Esophagus squamous epithelium (tissue), 5 donors: ENCODE results near the gene SMARCA4. TPM values are rescaled to one million over a fixed set of nuclear protein-coding genes. Genes with fewer than 3 reads are reported as not detected.

ENCODE experiments used
- DNase-seq: peaks from one replicate; lab custom pipeline; 2025; lab: John Stamatoyannopoulos, UW
- H3K27ac ChIP-seq, 4 donors: fragments of 200-600 bp; sonication (generic); one replicate each; pipeline ENCODE4 v1.5.1; 2016 to 2019; ENCODE audit warnings: mild to moderate bottlenecking in 1 of 4
- H3K27me3 ChIP-seq, 4 donors: fragments of 200-600 bp; sonication (generic); 1 replicate in 3 of 4; 2 replicates in 1 of 4; pipeline versions ENCODE4 v1.5.1 to v1.6.0; 2017 to 2021; ENCODE audit warnings: antibody characterized with exemption in 1 of 4
- H3K36me3 ChIP-seq, 3 donors: fragments of 200-600 bp; sonication (generic); one replicate each; pipeline ENCODE4 v1.5.1; 2016 to 2019
- H3K4me1 ChIP-seq, 3 donors: fragments of 200-600 bp; sonication (generic); one replicate each; pipeline ENCODE4 v1.5.1; 2017 to 2019
- H3K4me3 ChIP-seq, 4 donors: fragments of 200-600 bp; sonication (generic); 1 replicate in 3 of 4; 2 replicates in 1 of 4; pipeline ENCODE4 v1.5.1; 2016 to 2019; ENCODE audit warnings: mild to moderate bottlenecking in 2 of 4, moderate library complexity in 1 of 4
- H3K9me3 ChIP-seq, 3 donors: fragments of 200-600 bp; sonication (generic); one replicate each; pipeline ENCODE4 v1.5.1; 2016 to 2019
- CTCF ChIP-seq, 6 experiments: fragments of 450-650 bp in 4 of 6; fragments of 200-600 bp in 2 of 6; sonication (generic) in 2 of 6; IDR thresholded peaks; one replicate each; pipeline ENCODE4 v1.5.1; 2016 to 2019; ENCODE audit warnings: antibody characterized with exemption in 6 of 6, mild to moderate bottlenecking in 4 of 6, moderate library complexity in 4 of 6
- POLR2A ChIP-seq, 4 donors: fragments of 450-650 bp; IDR thresholded peaks; one replicate each; pipeline ENCODE4 v1.6.1; 2017; ENCODE audit warnings: antibody characterized with exemption in 4 of 4, mild to moderate bottlenecking in 4 of 4, moderate library complexity in 3 of 4
- WGBS, 2 donors: methylation state at CpG; one replicate each; pipeline ENCODE4 v1.1.5; 2018; 5-methylcytosine and 5-hydroxymethylcytosine counted together
- intact Hi-C: fragments of 100-400 bp; cut with DNase I; formaldehyde crosslinking; loops from one replicate; pipeline ENCODE4 v1.15.0; 2022
- total RNA-seq, 4 donors: library from RNA; depleted of rRNA; stranded (reverse); fragments of >200 nt; gene quantifications; one replicate each; pipeline ENCODE4 v1.1.0, GENCODE V29; 2016
- donor health status: DM: yes; HTN: yes; CAD: no.

Gene SMARCA4
- total RNA-seq, 4 donors from 2014 or later = 62.8 to 142 (median 93.4) TPM

- no peaks in the 10 kb centered on the region for H3K27me3 ChIP-seq
- H3K9me3 ChIP-seq = no peaks in the 10 kb centered on the region
- no peak for TF ChIP-seq CTCF (IDR thresholded peaks at IDR 0.05)
- TF ChIP-seq POLR2A (IDR thresholded peaks at IDR 0.05) = no peak
- DNase-seq = no peak
- no peak overlapping the region for H3K27ac ChIP-seq
- H3K4me1 ChIP-seq = peaks cover 4 to 9% (median 6%) of the 10 kb centered on the region in 3 donors
- intact Hi-C loops = no loop called here
- peaks cover 17 to 94% (median 31%) of the 10 kb centered on the region in 3 donors for H3K36me3 ChIP-seq
- WGBS, 2 donors = 83 to 91% methylated on average over 9 to 10 of the region's 13 CpGs
- H3K4me3 ChIP-seq = no peak overlapping the region
Measured at GRCh38 chr19:10922638-10923014, 38.2 kb upstream of the SMARCA4 start.

GRCh38 chr19:10923260-10924112, 37.3 kb upstream of the SMARCA4 start:
- intact Hi-C loops = no loop called here
- Histone ChIP-seq H3K27ac (no peak overlapping the region), H3K4me1 (peaks cover 7 to 13% (median 10%) of the 10 kb centered on the region in 3 donors), H3K36me3 (peaks cover 17 to 86% (median 31%) of the 10 kb centered on the region in 3 donors), H3K9me3 (no peaks in the 10 kb centered on the region), H3K27me3 (no peaks in the 10 kb centered on the region), H3K4me3 (no peak overlapping the region)
- 83% methylated on average over 3 of the region's 29 CpGs; no CpG with 5 or more reads in 1 of the 2 donors for WGBS, 2 donors
- no peak for DNase-seq
- TF ChIP-seq POLR2A (IDR thresholded peaks at IDR 0.05) (no peak), CTCF (IDR thresholded peaks at IDR 0.05) (no peak)

- Histone ChIP-seq H3K36me3 (peaks cover 12 to 75% (median 31%) of the 10 kb centered on the region in 3 donors), H3K4me3 (no peak overlapping the region), H3K27me3 (no peaks in the 10 kb centered on the region), H3K9me3 (no peaks in the 10 kb centered on the region), H3K4me1 (peaks cover 12 to 20% (median 17%) of the 10 kb centered on the region in 3 donors), H3K27ac (no peak overlapping the region)
- no peak for TF ChIP-seq POLR2A (IDR thresholded peaks at IDR 0.05)
- TF ChIP-seq CTCF (IDR thresholded peaks at IDR 0.05) = no peak
- intact Hi-C loops = no loop called here
- WGBS, 2 donors = 72 to 81% methylated on average over 5 to 7 of the region's 13 CpGs
- DNase-seq = no peak
Measured at GRCh38 chr19:10924597-10924996, 36.2 kb upstream of the SMARCA4 start.

- Histone ChIP-seq H3K4me1 (peaks cover 22 to 47% (median 26%) of the 10 kb centered on the region in 3 donors), H3K9me3 (no peaks in the 10 kb centered on the region), H3K27ac (peak overlapping the region; percentile 85 to 96 (median 94)), H3K4me3 (peak overlapping the region; percentile 63 to 98 (median 92)), H3K36me3 (peaks cover 10 to 63% (median 12%) of the 10 kb centered on the region in 3 donors), H3K27me3 (no peaks in the 10 kb centered on the region)
- DNase-seq = no peak
- 2 to 3% methylated on average over 7 to 21 of the region's 47 CpGs for WGBS, 2 donors
- TF ChIP-seq POLR2A (IDR thresholded peaks at IDR 0.05) (no peak), CTCF (IDR thresholded peaks at IDR 0.05) (no peak)
- intact Hi-C loops = loop anchor here (5.0 kb wide), 1 partner anchor 56 kb away; the partner anchor contains the start of gene CARM1
Measured at GRCh38 chr19:10927730-10928562, 32.9 kb upstream of the SMARCA4 start.
